ENCODE measurements around the gene HABP4. TPM values are rescaled to one million over a fixed set of nuclear protein-coding genes. Genes with fewer than 3 reads are reported as not detected.

HABP4 gene
- total and polyA plus RNA-seq, 10 of the 15 experiments (the other 5 are each of a cell fraction or from before 2014, with no cell fraction given), result 1.6 to 15.4 (median 11.6) TPM

DNA sequence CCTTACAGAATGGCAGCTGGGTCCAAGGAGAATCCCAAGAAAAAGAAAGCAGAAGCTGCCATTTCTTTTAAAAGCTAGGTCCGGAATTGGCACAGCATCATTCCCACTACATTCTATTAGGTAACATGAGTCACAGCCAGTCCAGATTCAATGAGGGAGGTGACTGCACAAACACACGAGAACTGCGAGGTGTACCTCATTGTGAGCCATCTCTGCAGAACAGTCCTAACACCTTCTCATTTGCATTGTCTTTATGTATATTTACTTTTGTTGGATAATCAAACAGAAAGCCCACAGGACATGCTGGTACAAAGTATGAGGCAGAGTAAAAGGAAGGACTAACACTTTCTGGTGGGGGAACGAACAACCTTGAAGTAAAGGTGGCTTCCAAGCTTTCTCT lies 14.6 kb upstream of the HABP4 start:
- ChIA-PET CTCF (interaction anchor here (0.8 to 2.1 kb wide), 3 partner anchors 10 to 108 kb away, joined by 3 to 6 read pairs (median 4); partner anchors contain the start of gene HABP4), POLR2A (interaction anchor here (0.9 kb wide), 1 partner anchor 55 kb away, joined by 3 read pairs; no protein-coding TSS in a partner anchor)
- no peak for TF ChIP-seq RBBP5 (conservative IDR thresholded peaks at IDR 0.05)
- TF ChIP-seq BCL3 (IDR thresholded peaks at IDR 0.05; ENCODE audit: borderline replicate concordance, insufficient read depth, low read depth, low read length, poor library complexity, severe bottlenecking), result no peak
- no peak for TF ChIP-seq HCFC1 (IDR thresholded peaks at IDR 0.05; ENCODE audit: low read length)
- no peak for TF ChIP-seq YY1 (IDR thresholded peaks at IDR 0.05; ENCODE audit: low read depth, low read length)
- no peak for TF ChIP-seq ZSCAN29 (IDR thresholded peaks at IDR 0.05)
- no peak for TF ChIP-seq ZNF207 (IDR thresholded peaks at IDR 0.05; ENCODE audit: borderline replicate concordance)
- TF ChIP-seq IRF5 (IDR thresholded peaks at IDR 0.05; ENCODE audit: borderline replicate concordance), result no peak
- TF ChIP-seq ATF3 (IDR thresholded peaks at IDR 0.05; ENCODE audit: borderline replicate concordance, extremely low read depth, low read depth, low read length), result no peak
- TF ChIP-seq, protein P1, sequence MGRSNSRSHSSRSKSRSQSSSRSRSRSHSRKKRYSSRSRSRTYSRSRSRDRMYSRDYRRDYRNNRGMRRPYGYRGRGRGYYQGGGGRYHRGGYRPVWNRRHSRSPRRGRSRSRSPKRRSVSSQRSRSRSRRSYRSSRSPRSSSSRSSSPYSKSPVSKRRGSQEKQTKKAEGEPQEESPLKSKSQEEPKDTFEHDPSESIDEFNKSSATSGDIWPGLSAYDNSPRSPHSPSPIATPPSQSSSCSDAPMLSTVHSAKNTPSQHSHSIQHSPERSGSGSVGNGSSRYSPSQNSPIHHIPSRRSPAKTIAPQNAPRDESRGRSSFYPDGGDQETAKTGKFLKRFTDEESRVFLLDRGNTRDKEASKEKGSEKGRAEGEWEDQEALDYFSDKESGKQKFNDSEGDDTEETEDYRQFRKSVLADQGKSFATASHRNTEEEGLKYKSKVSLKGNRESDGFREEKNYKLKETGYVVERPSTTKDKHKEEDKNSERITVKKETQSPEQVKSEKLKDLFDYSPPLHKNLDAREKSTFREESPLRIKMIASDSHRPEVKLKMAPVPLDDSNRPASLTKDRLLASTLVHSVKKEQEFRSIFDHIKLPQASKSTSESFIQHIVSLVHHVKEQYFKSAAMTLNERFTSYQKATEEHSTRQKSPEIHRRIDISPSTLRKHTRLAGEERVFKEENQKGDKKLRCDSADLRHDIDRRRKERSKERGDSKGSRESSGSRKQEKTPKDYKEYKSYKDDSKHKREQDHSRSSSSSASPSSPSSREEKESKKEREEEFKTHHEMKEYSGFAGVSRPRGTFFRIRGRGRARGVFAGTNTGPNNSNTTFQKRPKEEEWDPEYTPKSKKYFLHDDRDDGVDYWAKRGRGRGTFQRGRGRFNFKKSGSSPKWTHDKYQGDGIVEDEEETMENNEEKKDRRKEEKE (IDR thresholded peaks at IDR 0.05), result no peak
- no peak for TF ChIP-seq E2F4 (IDR thresholded peaks at IDR 0.05; ENCODE audit: low read depth, low read length)
- no peak for TF ChIP-seq ASH2L (IDR thresholded peaks at IDR 0.05; ENCODE audit: borderline replicate concordance, low read depth)
- no peak for TF ChIP-seq CBFB (IDR thresholded peaks at IDR 0.05; ENCODE audit: low read depth)
- TF ChIP-seq MEF2B (IDR thresholded peaks at IDR 0.05; ENCODE audit: partially characterized antibody, poor library complexity, severe bottlenecking), result no peak
- no peak for TF ChIP-seq ZBTB33 (IDR thresholded peaks at IDR 0.05)
- TF ChIP-seq GATAD2B (conservative IDR thresholded peaks at IDR 0.05; ENCODE audit: low read depth), result no peak

More for the DNA sequence above, 14.6 kb upstream of the HABP4 start:
- H3K9me3 ChIP-seq (replicated peaks; ENCODE audit: control insufficient read depth, insufficient read depth, low read length), result no peaks in the 10 kb centered on the region
- intact Hi-C loops (cut with micrococcal nuclease; ENCODE audit: unreplicated experiment), result no loop called here
- BruUV-seq (replicated peaks), result no TSS peak
- H3K4me3 ChIP-seq, result no peak overlapping the region
- DNase-seq (ENCODE audit: low read depth, low spot score) (no peak), ATAC-seq (no peak), FAIRE-seq (no peak)
- H3K4me2 ChIP-seq (ENCODE audit: control insufficient read depth, insufficient read depth), result no peak overlapping the region
- no peak overlapping the region for H3K9ac ChIP-seq (ENCODE audit: control insufficient read depth, insufficient read depth, low read length)
- WGBS (ENCODE audit: insufficient coverage, insufficient replicate concordance, low lambda C conversion rate, missing lambda C conversion rate), result 61% methylated on average over 4 of the region's 4 CpGs
- H3K27me3 ChIP-seq (replicated peaks in 1 of 2; ENCODE audit: control insufficient read depth in 2 of 2, insufficient read depth in 2 of 2, low read length in 1 of 2), result no peaks in the 10 kb centered on the region
- H2AFZ ChIP-seq (ENCODE audit: control insufficient read depth, low read depth, low read length), result no peak overlapping the region
- H3K4me1 ChIP-seq (ENCODE audit: control insufficient read depth, insufficient read depth, low read length), result no peaks in the 10 kb centered on the region
- H3K36me3 ChIP-seq (ENCODE audit: control insufficient read depth in 2 of 2, insufficient read depth in 2 of 2, low read length in 1 of 2), result no peaks in the 10 kb centered on the region
- H4K20me1 ChIP-seq (ENCODE audit: control insufficient read depth, insufficient read depth), result no peaks in the 10 kb centered on the region
- no peak overlapping the region for H3K27ac ChIP-seq (ENCODE audit: control insufficient read depth, insufficient read depth)
- SMC1A ChIA-PET (ENCODE audit: uncharacterized antibody, unreplicated experiment), result interaction anchor here (0.6 to 2.4 kb wide), 4 partner anchors 14 to 217 kb away, joined by 3 to 9 read pairs (median 3); partner anchors contain the start of gene HABP4
- in situ Hi-C loops (cut with MboI), result no loop called here
- RAD21 ChIA-PET (ENCODE audit: unreplicated experiment), result interaction anchor here (1.0 kb wide), 1 partner anchor 93 kb away, joined by 3 read pairs; no protein-coding TSS in a partner anchor
- no peaks in the 10 kb centered on the region for H3K79me2 ChIP-seq (ENCODE audit: control insufficient read depth, insufficient read depth, low read length)

Data from GM12878 (cell line).